GM12864 (cell line): ENCODE data around the gene ST6GALNAC4.

ENCODE experiments used
- DNase-seq: peaks from one replicate; pipeline ENCODE4 v3.0.0-alpha.2; 2011; ENCODE audit warnings: low read depth
- H3K4me3 ChIP-seq: 2 replicates; pipeline ENCODE4 v1.5.1; 2011; ENCODE audit warnings: mild to moderate bottlenecking, low read depth, low read length, control low read depth
- TF ChIP-seq, protein P1 (sequence below): IDR thresholded peaks from 2 replicates; pipeline ENCODE4 v1.5.1; 2011; ENCODE audit warnings: low read depth, mild to moderate bottlenecking, moderate library complexity, low read length, control low read depth, inconsistent platforms; ENCODE audit errors: missing control alignments

Gene ST6GALNAC4

GRCh38 chr9:127869310-127870152 lies 47.3 kb downstream of the ST6GALNAC4 start:
- no peak for DNase-seq
- TF ChIP-seq, protein P1, sequence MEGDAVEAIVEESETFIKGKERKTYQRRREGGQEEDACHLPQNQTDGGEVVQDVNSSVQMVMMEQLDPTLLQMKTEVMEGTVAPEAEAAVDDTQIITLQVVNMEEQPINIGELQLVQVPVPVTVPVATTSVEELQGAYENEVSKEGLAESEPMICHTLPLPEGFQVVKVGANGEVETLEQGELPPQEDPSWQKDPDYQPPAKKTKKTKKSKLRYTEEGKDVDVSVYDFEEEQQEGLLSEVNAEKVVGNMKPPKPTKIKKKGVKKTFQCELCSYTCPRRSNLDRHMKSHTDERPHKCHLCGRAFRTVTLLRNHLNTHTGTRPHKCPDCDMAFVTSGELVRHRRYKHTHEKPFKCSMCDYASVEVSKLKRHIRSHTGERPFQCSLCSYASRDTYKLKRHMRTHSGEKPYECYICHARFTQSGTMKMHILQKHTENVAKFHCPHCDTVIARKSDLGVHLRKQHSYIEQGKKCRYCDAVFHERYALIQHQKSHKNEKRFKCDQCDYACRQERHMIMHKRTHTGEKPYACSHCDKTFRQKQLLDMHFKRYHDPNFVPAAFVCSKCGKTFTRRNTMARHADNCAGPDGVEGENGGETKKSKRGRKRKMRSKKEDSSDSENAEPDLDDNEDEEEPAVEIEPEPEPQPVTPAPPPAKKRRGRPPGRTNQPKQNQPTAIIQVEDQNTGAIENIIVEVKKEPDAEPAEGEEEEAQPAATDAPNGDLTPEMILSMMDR: peak; percentile 91
- H3K4me3 ChIP-seq: no peak overlapping the region

- TF ChIP-seq, protein P1: no peak
- no peak overlapping the region for H3K4me3 ChIP-seq
- DNase-seq: no peak
These were observed 48.5 kb downstream of the ST6GALNAC4 start for GRCh38 chr9:127868278-127868902.

- TF ChIP-seq, protein P1: no peak
These were observed 49.2 kb downstream of the ST6GALNAC4 start for GRCh38 chr9:127867356-127868277.

GRCh38 chr9:127866535-127866934 lies 50.3 kb downstream of the ST6GALNAC4 start:
- H3K4me3 ChIP-seq: no peak overlapping the region
- DNase-seq: no peak
- TF ChIP-seq, protein P1: no peak

More at GRCh38 chr9:127867356-127868277, 49.2 kb downstream of the ST6GALNAC4 start:
- H3K4me3 ChIP-seq: no peak overlapping the region
- DNase-seq: no peak

DNA sequence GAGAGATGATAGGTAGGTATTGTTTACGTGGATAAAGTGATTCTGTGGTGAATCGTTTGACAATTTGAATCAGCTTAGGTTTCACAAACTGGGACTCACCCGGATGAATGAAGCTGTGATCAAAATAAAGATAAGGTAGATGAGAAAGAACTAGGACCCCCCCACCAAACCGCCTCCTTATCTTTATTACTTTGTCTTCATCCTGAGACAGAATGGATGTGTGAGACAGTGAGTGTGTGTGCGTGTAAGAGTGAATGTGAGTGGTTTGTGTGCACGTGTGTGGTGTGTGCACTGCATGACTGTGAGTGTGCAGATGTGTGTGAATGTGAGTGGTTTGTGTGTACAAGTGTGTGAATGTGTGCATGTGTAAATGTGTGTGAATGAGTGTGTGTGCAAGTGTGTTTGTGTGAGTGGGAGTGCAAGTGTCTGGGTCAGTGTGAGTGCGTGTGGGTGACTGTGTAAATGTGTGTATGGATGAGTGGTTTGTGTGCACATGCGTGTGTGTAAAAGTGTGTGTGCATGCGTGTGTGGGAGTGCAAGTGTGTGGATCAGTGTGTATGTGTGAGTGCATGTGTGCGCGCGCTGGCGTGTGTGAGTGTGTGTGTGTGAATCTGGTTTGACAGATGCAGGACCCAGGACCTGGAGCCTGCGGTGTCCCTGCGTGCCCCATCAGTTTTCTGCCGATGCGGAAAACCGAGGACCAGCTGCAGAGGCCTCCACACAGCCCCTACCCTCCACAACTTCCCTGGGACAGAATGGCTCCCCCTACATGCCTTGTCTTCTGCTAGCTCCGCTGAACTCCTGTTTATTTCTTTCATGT lies 51.0 kb downstream of the ST6GALNAC4 start:
- DNase-seq: no peak
- no peak overlapping the region for H3K4me3 ChIP-seq
- TF ChIP-seq, protein P1: no peak

DNA sequence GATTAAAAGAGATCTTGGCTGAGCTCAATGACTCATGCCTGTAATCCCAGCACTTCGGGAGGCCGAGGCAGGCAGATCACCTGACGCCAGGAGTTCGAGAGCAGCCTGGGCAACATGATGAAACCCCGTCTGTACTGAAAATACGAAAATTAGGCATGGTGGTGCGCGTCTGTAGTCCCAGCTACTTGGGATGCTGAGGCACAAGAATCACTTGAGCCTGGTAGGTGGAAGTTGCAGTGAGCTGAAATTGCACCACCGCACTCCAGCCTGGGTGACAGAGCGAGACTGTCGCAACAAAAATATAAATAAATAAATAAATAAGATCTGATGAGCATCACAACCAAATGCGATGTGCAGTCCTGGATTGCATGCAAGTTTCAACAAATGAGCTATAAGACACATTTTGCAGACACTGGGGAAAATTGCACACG lies 53.6 kb downstream of the ST6GALNAC4 start:
- no peak overlapping the region for H3K4me3 ChIP-seq
- no peak for DNase-seq
- TF ChIP-seq, protein P1: no peak
